RWPE2 (cell line): ENCODE measurements around the gene MALRD1.

Source experiments
- ATAC-seq: fragments of 200-7000 bp; cut with Tn5 transposase; 3 replicates; pipeline ENCODE4 v1.9.1; 2021; ENCODE audit warnings: low read depth
- DNase-seq: peaks from one replicate; pipeline ENCODE4 v3.0.0-alpha.2; 2020; ENCODE audit warnings: low spot score
- H3K27ac ChIP-seq: fragments of 450-650 bp; 2 replicates; pipeline ENCODE4 v1.5.1; 2017; ENCODE audit warnings: mild to moderate bottlenecking; ENCODE audit not compliant: poor library complexity, severe bottlenecking
- H3K27me3 ChIP-seq: fragments of 250-450 bp; sonication (Bioruptor Pico); 2 replicates; pipeline ENCODE4 v1.5.1; 2021; ENCODE audit warnings: mild to moderate bottlenecking, moderate library complexity; ENCODE audit not compliant: insufficient read depth, poor library complexity, severe bottlenecking
- H3K36me3 ChIP-seq: fragments of 250-450 bp; sonication (Bioruptor Pico); 2 replicates; pipeline ENCODE4 v1.5.1; 2020; ENCODE audit warnings: low read depth, mild to moderate bottlenecking, moderate library complexity
- H3K4me1 ChIP-seq: fragments of 250-450 bp; sonication (Bioruptor Pico); 2 replicates; pipeline ENCODE4 v1.5.1; 2021; ENCODE audit warnings: mild to moderate bottlenecking, moderate library complexity; ENCODE audit not compliant: insufficient read depth, poor library complexity, severe bottlenecking
- H3K4me3 ChIP-seq: fragments of 250-450 bp; sonication (Bioruptor Pico); 2 replicates; pipeline ENCODE4 v1.5.1; 2021; ENCODE audit warnings: mild to moderate bottlenecking, moderate library complexity; ENCODE audit not compliant: severe bottlenecking
- H3K9me3 ChIP-seq: fragments of 250-450 bp; sonication (Bioruptor Pico); 2 replicates; pipeline ENCODE4 v1.5.1; 2021; ENCODE audit warnings: mild to moderate bottlenecking, moderate library complexity; ENCODE audit not compliant: severe bottlenecking
- TF ChIP-seq, protein P1 (sequence below): fragments of 450-650 bp; IDR thresholded peaks from one replicate; pipeline ENCODE4 v1.5.1; 2017; ENCODE audit warnings: mild to moderate bottlenecking, moderate library complexity; ENCODE audit not compliant: poor library complexity, severe bottlenecking

The MALRD1 gene

DNA sequence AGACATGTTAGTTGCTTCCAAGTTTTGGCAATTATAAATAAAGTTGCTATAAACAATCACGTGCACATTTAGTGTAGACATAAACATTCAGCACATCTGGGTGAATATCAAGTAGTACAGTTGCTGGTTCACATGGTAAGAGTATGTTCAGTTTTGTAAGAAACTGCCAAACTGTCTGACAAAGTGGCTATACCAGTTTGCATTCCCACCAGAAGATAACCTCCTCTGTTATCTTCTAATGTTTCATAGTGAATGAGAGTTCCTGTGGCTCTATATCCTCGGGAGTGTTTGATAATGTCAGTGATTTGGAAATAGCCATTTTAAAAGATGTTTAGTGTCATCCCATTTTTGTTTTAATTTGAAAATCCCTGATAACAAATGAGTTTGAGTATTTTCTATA, 508.1 kb downstream of the MALRD1 start:
- Histone ChIP-seq H3K27me3 (no peaks in the 10 kb centered on the region), H3K9me3 (no peaks in the 10 kb centered on the region), H3K27ac (no peak overlapping the region), H3K4me3 (no peak overlapping the region), H3K36me3 (no peaks in the 10 kb centered on the region), H3K4me1 (no peaks in the 10 kb centered on the region)
- DNase-seq (no peak), ATAC-seq (no peak)
- TF ChIP-seq, protein P1, sequence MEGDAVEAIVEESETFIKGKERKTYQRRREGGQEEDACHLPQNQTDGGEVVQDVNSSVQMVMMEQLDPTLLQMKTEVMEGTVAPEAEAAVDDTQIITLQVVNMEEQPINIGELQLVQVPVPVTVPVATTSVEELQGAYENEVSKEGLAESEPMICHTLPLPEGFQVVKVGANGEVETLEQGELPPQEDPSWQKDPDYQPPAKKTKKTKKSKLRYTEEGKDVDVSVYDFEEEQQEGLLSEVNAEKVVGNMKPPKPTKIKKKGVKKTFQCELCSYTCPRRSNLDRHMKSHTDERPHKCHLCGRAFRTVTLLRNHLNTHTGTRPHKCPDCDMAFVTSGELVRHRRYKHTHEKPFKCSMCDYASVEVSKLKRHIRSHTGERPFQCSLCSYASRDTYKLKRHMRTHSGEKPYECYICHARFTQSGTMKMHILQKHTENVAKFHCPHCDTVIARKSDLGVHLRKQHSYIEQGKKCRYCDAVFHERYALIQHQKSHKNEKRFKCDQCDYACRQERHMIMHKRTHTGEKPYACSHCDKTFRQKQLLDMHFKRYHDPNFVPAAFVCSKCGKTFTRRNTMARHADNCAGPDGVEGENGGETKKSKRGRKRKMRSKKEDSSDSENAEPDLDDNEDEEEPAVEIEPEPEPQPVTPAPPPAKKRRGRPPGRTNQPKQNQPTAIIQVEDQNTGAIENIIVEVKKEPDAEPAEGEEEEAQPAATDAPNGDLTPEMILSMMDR, result no peak

DNA sequence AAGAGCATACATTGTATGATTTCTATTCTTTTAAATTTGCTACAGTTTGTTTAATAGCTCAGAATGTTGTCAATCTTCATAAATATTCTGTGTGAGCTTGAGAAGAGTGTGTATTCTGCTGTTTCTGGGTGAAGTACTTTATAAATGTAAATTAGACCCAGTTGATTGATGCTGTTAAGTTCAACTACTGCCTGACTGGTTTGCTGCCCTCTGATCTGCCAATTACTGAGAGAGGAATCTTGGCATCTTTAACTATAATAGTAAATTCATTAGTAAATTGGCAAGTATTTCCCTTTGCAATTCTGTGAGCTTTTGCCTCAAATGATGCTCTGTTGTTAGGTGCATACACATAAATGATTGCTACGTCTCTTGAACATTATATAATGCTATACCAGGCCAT, 512.6 kb downstream of the MALRD1 start:
- Histone ChIP-seq H3K27ac (no peak overlapping the region), H3K9me3 (no peaks in the 10 kb centered on the region), H3K36me3 (peaks cover 3% of the 10 kb centered on the region; the same call in 1 of the 2 replicates), H3K27me3 (no peaks in the 10 kb centered on the region), H3K4me1 (no peaks in the 10 kb centered on the region), H3K4me3 (no peak overlapping the region)
- TF ChIP-seq, protein P1, result no peak
- DNase-seq (no peak), ATAC-seq (no peak)

- H3K9me3 ChIP-seq, result no peaks in the 10 kb centered on the region
- no peak overlapping the region for H3K4me3 ChIP-seq
- peaks cover 3% of the 10 kb centered on the region; the same call in 1 of the 2 replicates for H3K36me3 ChIP-seq
- H3K4me1 ChIP-seq, result no peaks in the 10 kb centered on the region
- no peak overlapping the region for H3K27ac ChIP-seq
- no peak for DNase-seq
- TF ChIP-seq, protein P1, result no peak
- no peaks in the 10 kb centered on the region for H3K27me3 ChIP-seq
- ATAC-seq, result no peak
These were observed 515.0 kb downstream of the MALRD1 start for GRCh38 chr10:19563388-19564141.

DNA sequence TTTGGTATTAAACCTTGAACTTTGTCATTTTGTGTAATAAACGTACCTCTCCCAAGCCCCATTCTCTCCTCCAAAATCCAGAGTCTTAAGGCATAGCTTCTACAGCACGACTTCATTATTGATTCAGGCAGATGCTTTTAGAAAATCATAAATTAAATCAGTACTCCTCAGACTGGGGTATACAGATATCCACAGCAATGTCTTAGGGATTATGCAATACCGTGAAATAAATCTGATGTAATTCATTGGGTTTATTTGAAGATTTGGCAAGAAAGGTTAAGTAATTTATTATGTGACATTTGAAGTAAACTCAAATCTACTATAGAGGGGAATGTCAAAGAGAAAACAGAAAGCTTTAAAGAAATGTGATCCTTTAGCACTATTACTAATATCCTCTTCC, 521.5 kb downstream of the MALRD1 start:
- TF ChIP-seq, protein P1, result no peak
- no peaks in the 10 kb centered on the region for H3K4me1 ChIP-seq
- H3K36me3 ChIP-seq, result peaks cover 2% of the 10 kb centered on the region; the same call in 1 of the 2 replicates
- H3K4me3 ChIP-seq, result no peak overlapping the region
- no peak overlapping the region for H3K27ac ChIP-seq
- no peaks in the 10 kb centered on the region for H3K9me3 ChIP-seq
- ATAC-seq (no peak), DNase-seq (no peak)
- no peaks in the 10 kb centered on the region for H3K27me3 ChIP-seq

GRCh38 chr10:19570991-19571390, 522.4 kb downstream of the MALRD1 start:
- Histone ChIP-seq H3K36me3 (no peaks in the 10 kb centered on the region), H3K4me3 (no peak overlapping the region), H3K27ac (no peak overlapping the region), H3K9me3 (no peaks in the 10 kb centered on the region), H3K4me1 (no peaks in the 10 kb centered on the region), H3K27me3 (no peaks in the 10 kb centered on the region)
- DNase-seq, result no peak
- TF ChIP-seq, protein P1, result no peak
- no peak for ATAC-seq
